IPS DF 6.9 (cell line): ENCODE results near the gene SLC22A3.
"Not testable (repeated sequence)": the region's sequence is repeated elsewhere in the genome, so short reads cannot be mapped to it uniquely, and the experiment has no call there.

Source experiments
- DNase-seq: peaks from one replicate; pipeline ENCODE4 v3.0.0-alpha.2; 2013; ENCODE audit warnings: low read depth, low spot score
- H3K27ac ChIP-seq: one replicate; pipeline ENCODE4 v1.5.1; 2013; ENCODE audit warnings: low read length, control low read depth
- H3K27me3 ChIP-seq: 2 replicates; pipeline ENCODE4 v1.6.1; 2013; ENCODE audit warnings: mild to moderate bottlenecking, low read length; ENCODE audit not compliant: control insufficient read depth, insufficient read depth
- H3K36me3 ChIP-seq: 2 replicates; pipeline ENCODE4 v1.6.1; 2013; ENCODE audit warnings: low read length; ENCODE audit not compliant: control insufficient read depth, insufficient read depth
- H3K4me1 ChIP-seq: 2 replicates; pipeline ENCODE4 v1.6.1; 2013; ENCODE audit warnings: low read length; ENCODE audit not compliant: control insufficient read depth, insufficient read depth
- H3K4me3 ChIP-seq: 2 replicates; pipeline ENCODE4 v1.5.1; 2013; ENCODE audit warnings: mild to moderate bottlenecking, low read length
- H3K9me3 ChIP-seq: 2 replicates; pipeline ENCODE4 v1.6.1; 2013; ENCODE audit warnings: low read length, inconsistent platforms; ENCODE audit not compliant: control insufficient read depth, insufficient read depth
- WGBS: extraction: QIAGEN DNeasy Blood & Tissue Kit; methylation state at CpG from one replicate; pipeline ENCODE4 v1.1.7; 2013; ENCODE audit warnings: mixed read lengths, missing lambda C conversion rate; ENCODE audit not compliant: insufficient read length, insufficient coverage; 5-methylcytosine and 5-hydroxymethylcytosine counted together

Gene SLC22A3

DNA sequence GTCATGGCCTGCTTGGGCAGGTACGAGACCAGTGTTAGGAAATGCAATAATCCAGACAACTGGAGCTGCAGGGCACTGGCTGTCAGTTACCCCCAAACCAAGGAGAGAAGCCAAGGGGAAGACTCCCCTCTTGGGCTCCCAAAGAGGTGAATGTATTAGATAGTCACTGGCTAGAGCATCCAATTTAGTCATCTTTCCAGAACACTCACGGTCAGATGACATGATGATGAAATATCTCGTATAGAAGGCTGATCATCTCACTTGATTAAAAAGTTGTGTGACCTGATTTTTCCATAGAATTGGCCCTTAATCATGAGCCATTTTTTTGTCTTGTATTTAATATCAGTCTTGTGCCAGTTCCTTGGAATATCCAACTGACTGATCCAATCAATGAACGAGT, 40.7 kb downstream of the SLC22A3 start:
- no peak for DNase-seq
- Histone ChIP-seq H3K4me1 (no peaks in the 10 kb centered on the region), H3K27ac (no peak overlapping the region), H3K9me3 (no peaks in the 10 kb centered on the region), H3K27me3 (no peaks in the 10 kb centered on the region), H3K4me3 (no peak overlapping the region), H3K36me3 (no peaks in the 10 kb centered on the region)
- no CpG with 5 or more reads among the region's 4 CpGs for WGBS

DNA sequence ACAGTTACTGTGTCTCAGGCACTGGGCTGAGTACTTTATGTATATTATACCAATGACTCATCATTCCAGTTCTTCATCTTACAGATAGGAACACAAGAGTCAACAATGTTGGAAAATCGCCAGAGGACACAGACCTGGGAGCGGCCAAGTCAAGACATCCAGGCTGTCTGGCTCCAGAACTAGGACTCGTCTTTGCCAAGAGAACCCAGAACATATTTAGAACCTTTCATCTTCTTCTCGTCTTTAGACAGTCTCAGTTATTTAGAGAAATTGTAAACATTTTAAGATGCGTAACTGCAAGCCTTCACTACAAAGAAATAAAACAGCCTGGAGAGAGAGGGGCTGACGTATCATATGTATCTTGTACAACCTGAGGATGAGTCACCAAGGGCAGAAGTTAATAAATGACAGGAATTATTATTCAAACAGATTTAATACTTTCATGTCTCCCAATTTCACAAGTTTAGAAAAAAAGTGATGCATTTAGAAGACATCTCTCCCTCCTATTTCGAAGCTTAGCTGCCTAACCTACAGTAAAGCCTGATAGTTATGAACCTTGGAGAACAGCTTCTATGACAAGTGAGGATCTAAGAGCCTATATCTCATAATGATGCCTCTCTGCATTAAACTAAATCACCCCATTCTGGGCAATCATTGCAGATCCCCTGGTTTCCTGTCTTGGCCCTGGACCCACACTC, 43.4 kb downstream of the SLC22A3 start:
- H3K9me3 ChIP-seq, result no peaks in the 10 kb centered on the region
- WGBS, result no CpG with 5 or more reads among the region's 7 CpGs
- H3K36me3 ChIP-seq, result no peaks in the 10 kb centered on the region
- DNase-seq, result no peak
- H3K27me3 ChIP-seq, result no peaks in the 10 kb centered on the region
- no peak overlapping the region for H3K27ac ChIP-seq
- H3K4me3 ChIP-seq, result no peak overlapping the region
- no peaks in the 10 kb centered on the region for H3K4me1 ChIP-seq

DNA sequence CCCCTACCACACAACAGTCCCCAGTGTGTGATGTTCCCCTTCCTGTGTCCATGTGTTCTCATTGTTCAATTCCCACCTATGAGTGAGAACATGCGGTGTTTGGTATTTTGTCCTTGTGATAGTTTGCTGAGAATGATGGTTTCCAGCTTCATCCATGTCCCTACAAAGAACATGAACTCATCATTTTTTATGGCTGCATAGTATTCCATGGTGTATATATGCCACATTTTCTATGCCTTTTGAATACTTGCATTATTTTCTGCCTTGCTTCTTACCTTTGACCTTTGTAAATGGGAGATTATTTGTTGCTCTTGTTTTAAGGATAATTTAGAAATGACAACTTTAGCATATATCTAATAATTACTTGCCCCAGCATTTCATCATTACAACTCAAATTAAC, 45.3 kb downstream of the SLC22A3 start:
- H3K4me1 ChIP-seq, H3K9me3 ChIP-seq, DNase-seq, H3K27ac ChIP-seq, H3K4me3 ChIP-seq, H3K36me3 ChIP-seq, H3K27me3 ChIP-seq: not testable (repeated sequence)
- WGBS, result no CpG with 5 or more reads among the region's 1 CpG

DNA sequence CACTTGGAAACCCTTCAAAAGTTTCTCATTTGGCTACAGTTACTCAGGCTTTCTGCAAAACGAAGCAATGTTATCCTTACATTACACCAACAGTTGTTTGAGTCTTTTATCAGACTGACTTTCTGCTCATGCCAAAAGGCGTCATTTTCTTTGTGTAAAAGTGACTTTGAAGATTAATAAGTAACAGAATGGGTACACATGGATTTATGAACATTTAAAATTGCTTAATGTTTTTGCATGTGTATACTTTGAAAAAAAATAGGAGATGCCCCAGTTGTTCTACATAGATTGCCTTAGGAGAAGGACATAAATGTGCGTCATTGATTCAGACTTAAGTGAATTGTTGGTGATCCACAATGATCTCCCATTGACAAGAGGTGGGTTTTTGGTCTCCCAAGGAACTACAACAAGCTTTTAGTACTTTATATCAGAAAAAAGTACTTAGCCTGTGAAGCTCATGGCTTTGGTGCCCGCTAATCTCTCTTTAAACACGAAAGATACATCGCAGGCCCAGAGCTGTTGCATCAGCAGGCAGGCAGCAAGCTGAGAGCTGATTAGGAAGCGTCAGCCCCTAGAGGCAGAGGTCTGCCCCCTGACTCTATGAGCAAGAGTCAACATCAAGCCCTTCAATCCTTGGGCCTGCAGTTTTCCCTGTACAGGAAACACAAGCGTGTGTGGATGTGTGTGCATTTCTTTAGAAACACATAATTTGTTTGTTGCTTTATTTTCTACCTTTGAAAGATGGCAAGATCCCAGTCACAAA, 45.9 kb downstream of the SLC22A3 start:
- Histone ChIP-seq H3K9me3 (no peaks in the 10 kb centered on the region), H3K27ac (no peak overlapping the region), H3K27me3 (no peaks in the 10 kb centered on the region), H3K4me1 (no peaks in the 10 kb centered on the region), H3K36me3 (no peaks in the 10 kb centered on the region), H3K4me3 (no peak overlapping the region)
- no peak for DNase-seq
- WGBS, result no CpG with 5 or more reads among the region's 8 CpGs

GRCh38 chr6:160394654-160395035, 46.5 kb downstream of the SLC22A3 start:
- Histone ChIP-seq H3K27ac (no peak overlapping the region), H3K27me3 (no peaks in the 10 kb centered on the region), H3K4me1 (no peaks in the 10 kb centered on the region), H3K4me3 (no peak overlapping the region), H3K36me3 (no peaks in the 10 kb centered on the region), H3K9me3 (no peaks in the 10 kb centered on the region)
- WGBS, result no CpG with 5 or more reads among the region's 2 CpGs
- no peak for DNase-seq

DNA sequence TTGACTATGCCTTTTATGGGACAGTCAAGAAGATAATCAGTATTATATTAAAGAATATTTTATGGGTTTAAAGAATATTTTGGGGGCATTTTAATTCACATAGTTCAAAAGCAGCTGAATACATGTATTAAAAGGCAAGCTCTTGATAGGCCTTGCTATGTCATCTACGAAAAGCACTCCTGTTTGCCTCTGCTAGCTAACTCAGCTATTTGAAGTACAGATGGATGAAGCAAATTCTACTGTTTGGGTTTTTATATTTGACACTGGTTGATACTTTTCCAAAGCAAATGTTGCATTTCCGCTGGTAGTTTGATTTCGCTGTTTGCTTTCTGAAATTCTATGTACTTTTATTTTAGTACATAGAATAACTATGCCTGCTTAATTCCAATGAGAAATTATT, 47.0 kb downstream of the SLC22A3 start:
- Histone ChIP-seq H3K27ac (no peak overlapping the region), H3K4me1 (no peaks in the 10 kb centered on the region), H3K27me3 (no peaks in the 10 kb centered on the region), H3K36me3 (no peaks in the 10 kb centered on the region), H3K9me3 (no peaks in the 10 kb centered on the region), H3K4me3 (no peak overlapping the region)
- DNase-seq, result no peak
- WGBS, result no CpG with 5 or more reads among the region's 3 CpGs

GRCh38 chr6:160396292-160396691, 48.1 kb downstream of the SLC22A3 start:
- Histone ChIP-seq H3K4me1 (no peaks in the 10 kb centered on the region), H3K27ac (no peak overlapping the region), H3K27me3 (no peaks in the 10 kb centered on the region), H3K9me3 (no peaks in the 10 kb centered on the region), H3K36me3 (no peaks in the 10 kb centered on the region), H3K4me3 (no peak overlapping the region)
- 100% methylated on average over 1 of the region's 1 CpG for WGBS
- DNase-seq, result no peak

- Histone ChIP-seq H3K9me3 (no peaks in the 10 kb centered on the region), H3K4me3 (no peak overlapping the region), H3K27ac (no peak overlapping the region), H3K36me3 (no peaks in the 10 kb centered on the region), H3K4me1 (no peaks in the 10 kb centered on the region), H3K27me3 (no peaks in the 10 kb centered on the region)
- DNase-seq, result no peak
- no CpG with 5 or more reads among the region's 3 CpGs for WGBS
Observed at GRCh38 chr6:160398674-160399271, 50.6 kb downstream of the SLC22A3 start.

- no peaks in the 10 kb centered on the region for H3K36me3 ChIP-seq
- no peaks in the 10 kb centered on the region for H3K9me3 ChIP-seq
- no peaks in the 10 kb centered on the region for H3K4me1 ChIP-seq
- no CpG with 5 or more reads among the region's 2 CpGs for WGBS
- no peaks in the 10 kb centered on the region for H3K27me3 ChIP-seq
- no peak overlapping the region for H3K4me3 ChIP-seq
- DNase-seq, result no peak
- H3K27ac ChIP-seq, result no peak overlapping the region
Observed at GRCh38 chr6:160400446-160400845, 52.3 kb downstream of the SLC22A3 start.

DNA sequence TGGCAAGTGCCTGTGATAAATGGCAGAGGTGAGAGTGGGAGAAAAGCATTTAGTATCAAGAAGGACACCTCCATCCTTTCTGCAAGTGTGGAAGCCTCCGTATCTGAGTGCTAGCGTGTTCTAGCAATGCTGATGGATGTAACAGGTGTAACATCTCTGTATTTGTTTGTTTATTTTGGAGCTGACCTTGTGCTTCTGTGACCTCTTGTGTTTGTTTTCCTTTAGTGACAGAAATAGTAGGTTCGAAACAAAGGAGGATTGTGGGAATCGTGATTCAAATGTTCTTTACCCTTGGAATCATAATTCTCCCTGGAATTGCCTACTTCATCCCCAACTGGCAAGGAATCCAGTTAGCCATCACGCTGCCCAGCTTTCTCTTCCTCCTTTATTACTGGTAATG, 60.4 kb downstream of the SLC22A3 start:
- Histone ChIP-seq H3K4me3 (no peak overlapping the region), H3K27ac (no peak overlapping the region), H3K9me3 (no peaks in the 10 kb centered on the region), H3K27me3 (no peaks in the 10 kb centered on the region), H3K36me3 (no peaks in the 10 kb centered on the region), H3K4me1 (no peaks in the 10 kb centered on the region)
- no CpG with 5 or more reads among the region's 5 CpGs for WGBS
- no peak for DNase-seq
